NCI-H69 (cell line): ENCODE measurements around the gene SLA2.
A peak's percentile ranks its signal among the peaks of the same experiment; 100 is the strongest.
"Not testable (repeated sequence)": the region's sequence is repeated elsewhere in the genome, so short reads cannot be mapped to it uniquely, and the experiment has no call there.

Experiments used
- DNase-seq: peaks from one replicate; lab custom pipeline; 2025; lab: John Stamatoyannopoulos, UW

SLA2 gene

DNA sequence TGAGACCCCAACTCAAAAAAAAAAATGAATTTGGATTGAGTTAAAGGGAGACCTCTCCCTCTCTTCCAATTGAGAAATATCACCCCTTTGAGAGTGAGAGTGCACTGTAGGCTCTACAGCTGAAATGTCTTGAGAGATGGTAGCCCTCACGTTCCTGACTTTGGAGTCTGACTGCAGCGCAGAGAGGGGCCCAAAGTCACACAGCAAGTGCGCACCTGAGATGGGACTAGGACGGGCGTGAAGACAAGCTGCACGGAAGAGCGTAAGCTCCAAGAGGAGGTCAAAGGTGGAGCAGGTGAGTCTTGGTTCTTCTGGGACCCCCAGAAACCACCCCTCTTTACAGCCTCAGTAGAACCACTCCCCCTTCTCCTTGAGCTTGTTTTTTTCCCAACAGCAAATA is 643 bp downstream of the SLA2 start:
- DNase-seq: no peak

DNA sequence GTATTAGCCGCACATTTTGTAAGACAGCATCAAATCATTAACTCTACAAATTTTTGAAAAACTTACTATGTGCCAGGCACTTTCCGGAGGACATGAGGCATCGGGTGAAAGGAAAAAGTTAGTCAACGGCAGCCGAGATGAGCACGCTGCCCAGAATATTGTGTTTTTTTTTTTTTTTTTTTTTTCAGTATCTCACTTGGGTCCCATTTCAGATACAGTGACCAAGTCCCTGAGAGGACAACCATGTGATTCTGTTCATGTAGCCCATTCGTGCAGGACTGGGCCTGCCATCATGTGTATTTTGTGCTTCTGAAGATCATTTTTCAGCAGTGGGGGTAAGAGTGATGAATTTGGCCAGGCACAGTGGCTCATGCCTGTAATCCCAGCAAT is 1.3 kb downstream of the SLA2 start:
- DNase-seq: no peak

DNA sequence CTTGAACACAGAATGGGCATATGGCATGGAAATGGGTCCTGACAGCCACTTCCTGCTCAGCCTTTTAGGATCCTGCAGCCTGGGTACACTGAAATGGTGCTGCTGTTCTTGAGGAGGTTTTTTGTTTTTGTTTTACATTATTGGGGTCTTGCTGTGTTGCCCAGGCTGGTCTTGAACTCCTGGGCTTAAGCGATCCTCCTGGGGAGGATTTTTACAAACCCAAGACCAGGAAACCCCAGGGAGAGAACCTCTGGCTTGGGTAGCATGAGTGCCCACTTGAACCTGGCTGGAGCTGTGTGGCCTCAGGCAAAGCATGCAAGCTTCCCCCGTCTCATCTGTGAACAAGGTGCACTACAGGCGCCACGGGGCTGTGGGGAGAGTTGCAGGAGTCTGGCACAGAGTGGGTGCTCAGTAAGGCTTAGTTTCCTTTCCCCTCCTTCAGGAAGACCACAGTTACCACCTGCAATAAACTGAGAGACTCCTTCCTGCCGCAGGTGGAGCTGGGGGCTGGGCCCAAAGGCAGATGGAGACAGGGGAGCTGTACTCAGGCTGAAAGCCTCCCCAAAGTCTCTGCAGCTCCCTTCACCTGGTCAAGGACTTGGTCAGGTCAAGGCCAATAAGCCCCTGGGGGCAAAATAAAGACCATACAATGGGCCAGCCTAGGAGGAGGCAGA is 1.8 kb downstream of the SLA2 start:
- peak; percentile 6 for DNase-seq

DNA sequence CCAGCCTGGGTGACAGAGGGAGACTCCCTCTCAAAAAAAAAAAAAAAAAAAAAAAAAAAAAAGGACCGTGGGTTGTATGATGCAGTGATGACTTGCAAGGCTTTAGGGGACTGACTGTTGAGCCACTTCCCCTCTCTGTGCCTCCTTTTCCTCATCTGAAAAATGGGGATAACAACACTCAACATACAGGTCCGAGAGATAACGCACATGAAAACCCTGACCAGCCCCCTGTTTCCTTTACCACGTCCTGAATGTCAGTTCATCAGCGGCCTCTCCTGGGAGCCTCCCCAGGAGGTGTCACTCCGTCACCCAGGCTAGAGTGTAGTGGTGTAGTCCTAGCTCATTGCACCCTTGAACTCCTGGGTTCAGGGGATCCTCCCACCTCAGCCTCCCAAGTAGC is 3.9 kb downstream of the SLA2 start:
- DNase-seq: no peak

DNA sequence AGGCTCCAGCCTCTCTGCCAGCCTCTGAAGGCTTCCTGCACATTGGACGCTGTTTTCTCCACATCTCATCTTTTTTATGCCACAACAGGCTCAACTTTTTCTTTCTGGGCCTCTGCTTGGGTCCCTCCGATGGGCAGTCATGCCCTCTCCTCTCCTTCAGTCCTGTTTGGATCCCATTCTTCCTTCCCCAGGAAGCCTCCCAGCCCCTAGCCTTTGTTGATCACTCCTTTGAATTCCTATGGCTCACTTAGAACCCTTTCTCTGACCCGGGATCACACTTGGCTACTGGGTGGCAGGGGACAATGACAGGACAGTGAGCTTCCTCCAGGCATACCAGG is 4.5 kb downstream of the SLA2 start:
- DNase-seq: no peak

DNA sequence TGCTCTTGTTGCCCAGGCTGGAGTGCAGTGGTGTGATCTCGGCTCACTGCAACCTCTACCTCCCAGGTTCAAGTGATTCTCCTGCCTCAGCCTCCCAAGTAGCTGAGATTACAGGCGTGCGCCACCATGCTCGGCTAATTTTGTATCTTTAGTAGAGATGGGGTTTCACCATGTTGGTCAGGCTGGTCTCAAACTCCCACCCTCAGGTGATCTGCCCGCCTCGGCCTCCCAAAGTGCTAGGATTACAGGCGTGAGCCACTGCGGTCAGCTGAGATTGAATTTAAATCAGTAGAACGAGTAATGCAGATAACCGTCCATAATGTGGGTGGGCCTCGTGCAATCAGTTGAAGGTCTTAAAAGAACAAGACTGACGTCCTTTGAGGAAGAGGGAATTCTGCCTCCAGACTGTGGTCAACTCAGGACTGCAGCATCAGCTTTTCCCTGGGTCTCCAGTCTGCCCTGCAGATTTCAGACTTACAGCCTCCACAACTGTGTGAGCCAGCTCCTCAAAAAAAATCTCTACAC is 7.1 kb downstream of the SLA2 start:
- DNase-seq: not testable (repeated sequence)

DNA sequence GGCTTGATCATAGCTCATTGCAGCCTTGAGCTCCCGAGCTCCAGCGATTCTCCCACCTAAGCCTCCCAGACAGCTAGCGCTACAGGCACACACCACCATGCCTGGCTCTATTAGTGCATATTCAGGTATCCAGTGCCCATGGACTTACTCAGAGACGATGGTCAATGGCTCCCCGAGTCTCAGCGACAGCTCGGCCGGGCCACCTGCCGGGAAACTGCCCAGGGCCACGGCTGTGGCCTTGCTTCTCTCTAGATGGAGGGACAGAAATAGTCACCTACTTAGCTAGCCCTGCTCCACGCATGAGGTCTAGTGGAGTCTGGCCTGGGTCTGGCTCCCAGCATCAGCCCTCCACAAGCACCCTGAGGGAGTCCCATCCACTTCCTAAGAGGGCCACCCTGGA is 11.7 kb downstream of the SLA2 start:
- DNase-seq: no peak

DNA sequence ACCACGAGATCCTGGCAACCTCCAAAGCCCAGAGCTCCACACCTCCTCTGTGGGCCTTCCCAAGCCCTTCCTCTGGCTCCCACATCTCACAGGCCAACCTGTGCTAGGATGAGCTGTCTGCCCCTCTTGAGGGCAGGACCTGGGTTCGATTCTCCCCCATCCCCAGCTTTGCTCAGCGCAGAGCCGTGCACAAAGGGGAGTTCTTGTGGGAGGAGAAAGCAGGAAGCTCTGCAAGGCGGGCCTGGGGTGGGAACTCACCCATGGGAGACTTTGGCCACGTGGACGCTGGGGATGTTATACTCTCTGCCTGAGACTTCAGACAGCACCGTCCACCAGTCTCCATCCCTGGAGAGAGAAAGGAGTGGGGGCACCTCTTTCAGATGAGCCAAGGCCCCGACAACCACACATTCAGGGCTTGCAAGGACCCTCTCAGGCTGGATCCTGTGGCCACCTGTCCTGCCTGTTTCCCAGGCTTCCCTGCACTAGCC is 12.7 kb downstream of the SLA2 start:
- no peak for DNase-seq

DNA sequence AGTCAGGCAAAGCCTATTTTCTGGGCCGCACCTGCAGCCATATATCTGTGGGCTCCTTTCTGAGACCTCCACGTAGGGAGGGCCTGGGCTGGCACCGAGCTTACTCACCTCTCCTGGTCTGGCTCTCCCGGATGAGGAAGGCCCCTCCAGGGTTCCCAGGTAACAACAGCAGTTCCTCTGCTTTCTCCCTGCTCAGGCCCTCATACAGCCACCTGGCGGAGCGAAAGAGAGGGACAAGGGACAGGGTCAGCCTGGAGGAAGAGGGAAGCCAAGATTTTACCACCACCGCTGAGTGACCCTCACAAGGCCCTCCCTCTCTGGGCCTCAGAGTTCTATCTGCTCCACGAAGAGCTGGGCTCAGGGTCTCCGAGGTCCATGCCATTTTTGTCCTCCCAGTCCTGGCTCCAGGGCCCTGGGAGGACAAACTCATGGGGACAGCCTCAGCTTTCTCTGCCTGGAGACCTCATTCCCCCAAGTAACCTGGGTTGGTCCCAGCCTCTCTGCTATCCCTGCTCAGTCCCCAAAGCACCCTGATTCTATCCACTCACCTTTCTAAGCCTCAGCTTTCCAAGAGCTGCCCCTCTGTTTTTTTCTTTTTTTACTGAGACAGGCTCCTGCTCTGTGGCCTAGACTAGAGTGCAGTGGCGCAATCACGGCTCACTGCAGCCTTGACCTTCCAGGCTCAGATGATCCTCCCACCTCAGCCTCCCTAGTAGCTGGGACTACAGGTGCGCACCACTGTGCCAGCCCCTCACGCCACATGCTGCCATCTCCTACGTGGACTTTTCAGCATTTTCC is 13.3 kb downstream of the SLA2 start:
- DNase-seq: no peak

DNA sequence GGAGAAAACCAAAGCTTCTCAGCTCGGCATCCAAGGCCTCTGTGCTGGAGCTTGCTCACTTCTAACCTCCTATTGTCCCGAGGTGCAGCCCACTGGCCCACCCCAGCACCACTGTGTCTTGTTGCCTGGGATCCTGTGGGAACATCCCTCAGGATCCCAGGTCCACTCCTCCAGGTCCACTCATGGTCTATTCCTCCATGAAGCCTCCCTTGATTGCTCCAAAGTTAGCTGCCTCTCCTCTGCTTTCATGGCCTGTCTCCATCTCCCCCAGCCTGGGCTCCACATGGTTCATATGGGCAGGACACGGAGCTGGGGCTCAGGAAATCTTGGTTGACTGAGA is 13.9 kb downstream of the SLA2 start:
- no peak for DNase-seq

DNA sequence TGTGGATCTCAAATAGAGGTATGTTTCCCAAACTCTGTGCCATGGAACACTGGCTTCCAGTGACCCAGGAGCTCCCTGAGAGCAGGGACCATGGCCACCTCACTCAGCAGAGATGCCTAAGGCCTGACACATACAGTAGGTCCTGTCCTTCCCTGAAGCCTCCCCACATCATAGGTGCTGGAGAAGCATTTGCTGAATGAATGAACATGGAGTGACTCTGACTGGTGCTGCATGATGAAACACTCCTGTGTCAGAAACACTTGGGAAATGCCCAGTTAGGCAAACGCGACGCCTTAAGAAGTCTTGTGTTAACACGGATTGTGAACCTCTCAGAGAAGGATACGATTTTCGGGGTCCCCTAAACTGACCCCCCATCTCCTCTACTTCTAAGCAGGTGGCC is 14.3 kb downstream of the SLA2 start:
- no peak for DNase-seq

DNA sequence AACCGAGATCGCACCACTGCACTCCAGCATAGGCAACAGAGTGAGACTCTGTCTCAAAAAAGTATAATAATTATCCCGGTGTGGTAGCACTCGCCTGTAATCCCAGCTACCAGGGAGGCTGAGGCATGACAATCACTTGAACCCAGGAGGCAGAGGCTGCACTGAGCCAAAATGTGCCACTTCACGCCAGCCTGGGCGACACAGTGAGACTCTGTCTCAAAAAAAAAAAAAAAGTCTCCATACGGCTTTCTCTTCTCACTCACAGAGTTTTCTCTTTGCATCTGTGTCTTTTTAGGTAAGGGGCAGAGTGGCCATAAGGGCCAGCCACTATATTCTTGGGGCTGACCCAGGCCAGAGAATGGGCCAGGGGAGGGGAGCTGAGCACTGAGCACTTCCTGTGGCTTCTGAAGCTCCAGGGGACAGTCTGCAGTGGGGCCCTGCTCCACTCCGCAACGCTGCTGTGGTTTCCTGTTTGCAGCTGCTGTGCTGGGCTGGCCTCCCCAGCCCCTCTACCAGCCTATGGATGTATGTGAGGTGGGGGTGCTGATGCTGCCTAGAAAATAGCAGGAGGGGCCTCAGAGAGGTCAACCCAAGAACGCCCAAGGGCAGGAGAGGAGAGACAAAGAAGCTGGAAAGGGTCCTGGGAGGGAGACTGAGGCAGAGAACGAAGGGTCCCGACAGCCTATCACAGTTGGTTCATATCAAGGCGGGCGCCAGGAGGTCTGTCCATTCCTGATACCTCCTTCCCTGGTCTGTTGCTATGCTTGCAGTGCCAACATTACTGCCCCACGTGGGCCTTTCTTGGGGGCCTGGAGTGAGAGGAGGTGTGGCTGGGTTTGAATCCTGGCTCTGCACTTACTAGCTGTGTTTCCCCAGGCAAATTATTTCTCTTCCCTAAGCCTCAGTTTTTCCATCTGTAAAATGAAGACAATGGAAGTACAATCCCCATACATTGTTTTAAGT is 16.0 kb downstream of the SLA2 start:
- DNase-seq: no peak

DNA sequence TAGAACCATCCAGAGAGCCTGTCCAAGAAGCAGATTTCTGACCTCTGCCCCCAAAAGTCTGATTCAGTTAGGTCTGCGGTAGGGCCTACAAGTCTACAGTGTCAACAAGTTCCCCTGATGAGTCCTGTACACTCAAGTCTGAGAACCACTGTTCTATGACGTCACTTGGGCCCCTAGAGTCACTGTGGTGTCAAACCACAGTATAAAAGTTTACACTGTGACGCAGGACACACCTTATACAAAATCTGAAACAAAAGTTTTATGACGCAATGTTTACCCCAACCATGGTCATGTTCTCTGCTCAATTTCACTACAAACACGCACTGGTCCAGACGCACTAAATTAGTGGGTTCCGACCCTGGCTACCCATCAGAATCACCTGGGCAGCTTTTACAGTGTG is 17.9 kb downstream of the SLA2 start:
- no peak for DNase-seq

DNA sequence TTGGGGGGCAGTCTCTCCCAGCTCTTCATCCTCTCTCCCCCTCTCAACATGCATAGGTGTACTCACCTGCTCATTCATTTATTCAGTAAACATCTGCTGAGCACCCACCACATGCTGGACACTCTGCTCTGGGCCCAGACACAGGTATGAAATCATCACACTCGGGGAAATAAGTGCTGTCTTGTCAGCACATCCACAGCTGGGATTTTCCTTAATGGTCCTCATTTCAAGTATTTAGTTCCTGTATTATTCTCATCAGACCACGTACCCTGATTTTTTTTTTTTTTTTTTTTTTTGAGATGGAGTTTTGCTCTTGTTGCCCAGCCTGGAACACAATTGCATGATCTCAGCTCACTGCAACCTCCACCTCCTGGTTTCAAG is 21.1 kb downstream of the SLA2 start:
- no peak for DNase-seq

DNA sequence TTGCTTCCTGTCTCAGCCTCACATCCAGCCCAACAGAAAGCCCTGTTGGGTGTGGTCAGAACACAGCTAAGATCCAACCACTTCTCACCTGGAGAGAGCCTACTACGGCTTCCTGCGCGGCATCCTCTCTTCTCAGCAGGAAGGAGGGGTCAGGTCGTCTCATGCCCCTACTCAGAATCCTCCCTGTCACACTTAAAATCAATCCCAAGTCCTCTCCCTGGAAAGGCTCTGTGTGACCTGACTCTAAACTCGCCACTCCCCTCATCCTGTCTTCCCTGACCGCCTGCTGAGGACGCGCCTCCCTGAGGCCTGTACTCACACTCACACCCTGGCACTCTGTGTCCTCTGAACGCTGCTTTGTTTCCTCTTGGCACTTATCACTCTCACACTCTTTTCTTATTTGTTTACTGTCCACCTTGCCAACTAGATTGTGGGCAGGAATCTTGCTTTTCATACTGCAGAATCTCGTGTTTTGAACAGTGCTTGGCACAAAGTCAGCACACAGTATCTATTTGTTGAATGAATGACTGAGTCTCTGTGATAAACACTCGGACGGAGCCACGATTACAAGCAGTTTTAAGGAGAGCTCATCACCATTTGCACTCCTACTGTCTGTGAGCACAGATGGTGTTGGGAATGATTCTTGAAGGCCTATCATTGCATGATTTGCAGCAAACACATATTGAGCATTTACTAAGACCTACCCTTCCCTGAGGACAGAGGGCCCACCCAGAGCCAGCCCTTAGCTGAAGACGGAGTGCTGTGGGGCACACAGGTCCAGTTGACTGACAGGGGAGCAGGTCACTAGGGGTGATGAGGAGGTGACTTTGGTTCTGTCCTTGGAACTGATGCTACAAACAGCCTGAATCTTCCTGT is 21.7 kb downstream of the SLA2 start:
- DNase-seq: no peak

DNA sequence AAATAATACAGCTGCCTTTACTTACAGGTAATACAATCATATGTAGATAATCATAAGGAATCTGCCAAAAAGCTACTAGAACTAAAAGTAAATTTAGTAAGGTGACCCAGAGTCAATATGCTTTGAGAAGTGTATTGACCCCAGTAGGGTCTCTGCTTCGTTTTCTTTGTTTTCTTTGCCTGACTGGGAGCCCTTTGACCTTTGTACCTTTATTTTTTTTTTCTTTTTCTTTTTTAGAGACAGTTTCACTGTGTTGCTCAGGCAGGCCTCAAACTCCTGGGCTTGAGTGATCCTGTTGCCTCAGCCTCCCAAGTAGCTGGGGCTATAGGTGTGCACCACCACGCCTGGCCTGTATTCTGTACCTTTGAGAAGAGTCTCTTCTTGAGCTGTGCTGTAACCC is 22.6 kb downstream of the SLA2 start:
- DNase-seq: no peak

DNA sequence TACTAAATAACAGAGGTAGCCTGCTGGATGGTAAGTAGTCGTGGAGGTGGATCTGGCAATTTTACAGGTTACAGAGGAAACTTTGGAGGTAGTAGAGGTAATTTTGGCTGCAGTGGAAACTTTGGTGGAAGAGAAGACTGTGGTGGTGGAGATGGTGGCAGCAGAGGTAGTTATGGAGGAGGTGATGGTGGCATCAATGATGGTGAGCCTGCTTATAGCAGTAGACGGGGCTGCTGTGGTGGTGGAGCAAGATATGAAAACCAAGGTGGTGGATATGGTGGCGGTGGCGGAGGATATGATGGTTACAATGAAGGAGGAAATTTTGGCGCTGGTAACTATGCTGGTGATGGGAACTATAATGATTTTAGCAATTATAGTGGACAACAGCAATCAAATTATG is 25.1 kb downstream of the SLA2 start:
- DNase-seq: no peak

DNA sequence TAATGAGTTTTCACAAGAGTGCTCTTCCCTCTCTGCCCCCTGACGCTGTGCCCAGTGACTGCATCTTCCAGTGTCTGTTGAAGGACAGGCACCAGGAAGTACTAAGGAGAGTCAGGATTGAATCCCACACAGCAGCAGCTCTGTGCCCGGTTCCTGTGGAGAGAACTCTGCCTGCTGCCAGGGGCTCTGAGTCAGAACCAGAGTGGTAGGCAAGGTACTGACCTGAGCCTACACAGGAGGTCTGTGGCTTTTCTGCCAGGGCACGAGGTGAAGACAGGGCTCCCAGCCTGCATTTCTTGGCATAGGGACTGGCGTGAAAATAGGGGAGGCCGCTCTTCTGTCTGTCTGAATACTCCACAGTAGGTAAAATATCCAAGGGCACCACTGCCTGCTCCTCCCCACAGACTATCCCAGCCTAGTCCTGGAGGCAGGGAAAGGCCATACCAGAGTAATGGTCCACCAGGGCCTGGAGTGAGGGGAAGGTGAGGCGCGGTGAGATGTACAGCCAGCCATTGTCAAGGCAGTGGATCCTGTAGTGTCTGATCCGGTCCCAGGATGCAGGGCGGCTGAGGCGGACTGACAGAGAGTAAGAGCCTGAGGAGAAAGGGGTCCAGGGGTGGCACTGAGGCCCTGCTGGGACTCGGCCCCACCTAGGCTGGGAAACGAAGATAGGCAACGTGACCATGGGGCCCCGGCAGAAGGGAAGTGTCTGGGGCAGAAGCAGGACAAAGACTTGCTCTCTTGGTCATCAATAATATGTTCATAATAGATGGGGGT is 31.0 kb downstream of the SLA2 start:
- no peak for DNase-seq

DNA sequence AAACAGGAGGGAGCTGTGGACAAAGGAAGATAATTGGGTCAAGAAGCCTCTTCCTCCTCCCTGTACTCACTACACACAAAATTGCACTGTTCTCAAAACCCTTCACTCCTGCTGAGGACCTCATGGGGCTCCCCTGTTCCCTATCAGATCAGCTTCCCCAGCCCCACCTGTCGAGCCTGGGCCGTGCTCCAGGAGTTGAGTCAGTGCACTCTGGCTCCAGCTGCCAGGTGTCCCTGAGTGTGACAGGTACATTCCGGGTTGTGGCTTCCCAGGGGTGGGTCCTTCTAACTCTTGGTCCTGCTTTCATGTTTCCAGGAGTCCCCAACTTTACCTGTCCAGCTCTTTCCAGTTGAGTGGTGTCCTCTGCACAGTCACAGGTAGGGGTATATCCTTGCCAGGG is 32.0 kb downstream of the SLA2 start:
- DNase-seq: peak; percentile 69

DNA sequence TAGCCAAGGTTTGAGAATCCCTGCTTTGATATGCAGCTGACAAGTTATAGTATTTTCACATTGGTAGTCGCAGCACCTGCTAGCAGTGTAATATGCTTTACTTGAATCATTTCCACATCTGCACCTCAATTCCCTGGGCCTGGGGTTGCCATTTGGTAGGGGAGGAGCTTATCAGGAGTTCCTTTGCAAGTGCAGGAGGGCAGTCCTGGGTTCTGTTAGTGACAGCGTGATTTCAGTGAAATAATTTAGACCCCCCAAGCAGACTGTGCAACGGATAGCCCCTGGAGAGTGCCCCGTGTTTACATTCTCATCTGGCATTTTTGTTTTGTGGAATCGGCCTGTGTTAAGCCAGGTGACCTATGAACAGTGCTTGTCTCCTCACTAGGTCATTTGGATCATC is 34.4 kb downstream of the SLA2 start:
- DNase-seq: no peak

DNA sequence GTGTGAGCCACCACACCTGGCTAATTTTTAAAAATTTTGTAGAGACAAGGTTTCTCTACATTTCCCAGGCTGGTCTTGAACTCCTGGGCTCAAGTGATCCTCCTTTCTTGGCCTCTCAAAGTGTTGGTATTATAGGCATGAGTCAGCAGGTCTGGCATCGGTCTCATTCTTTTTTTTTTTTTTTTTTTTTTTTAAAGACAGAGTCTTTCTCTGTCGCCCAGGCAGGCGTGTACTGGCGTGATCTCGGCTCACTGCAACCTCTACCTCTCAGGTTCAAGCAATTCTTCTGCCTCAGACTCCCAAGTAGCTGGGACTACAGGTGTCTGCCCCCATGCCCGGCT is 37.6 kb downstream of the SLA2 start:
- not testable (repeated sequence) for DNase-seq
